Endothelial cell of umbilical vein (primary cell): Measurements from ENCODE around the gene PDCD1LG2. TPM values are rescaled to one million over a fixed set of nuclear protein-coding genes. Genes with fewer than 3 reads are reported as not detected.

ENCODE experiments used
- BruUV-seq: library from RNA; stranded (reverse); fragments of 400-500 nt; replicated peaks from 2 replicates; lab custom pipeline; 2021; lab: Mats Ljungman, UMichigan
- CTCF ChIA-PET: fragments of 300-600, 350-600 bp; sonication (Branson Sonifier 250); formaldehyde crosslinking; loops from one replicate; lab custom pipeline; 2021; ENCODE audit warnings: antibody characterized with exemption, inconsistent platforms; lab: Charles Lee
- POLR2A ChIA-PET: fragments of 300-600, 350-600 bp; sonication (Branson Sonifier 250); formaldehyde crosslinking; loops from one replicate; lab custom pipeline; 2021; ENCODE audit warnings: antibody characterized with exemption, inconsistent platforms; lab: Charles Lee
- DNase-seq: peaks from one replicate; pipeline ENCODE4 v3.0.0-alpha.2; 2011; ENCODE audit warnings: low read depth, low spot score
- FAIRE-seq: peaks from 2 replicates; lab custom pipeline; 2011; peaks lifted over from hg19 to GRCh38; lab: Jason Lieb, UNC
- H2AFZ ChIP-seq: 2 replicates; pipeline ENCODE4 v1.6.0; 2012; ENCODE audit warnings: low read depth, low read length, control low read depth, inconsistent platforms
- H3K27ac ChIP-seq: 2 replicates; pipeline ENCODE4 v1.5.1; 2011; ENCODE audit warnings: low read depth, mild to moderate bottlenecking, control low read depth, low read length, moderate library complexity; ENCODE audit not compliant: insufficient read depth
- H3K27me3 ChIP-seq, 2 experiments: 2 replicates each; pipeline versions ENCODE4 v1.6.0 to v1.6.1; 2011; ENCODE audit warnings: low read length in 2 of 2, mixed read lengths in 1 of 2; ENCODE audit not compliant: control insufficient read depth in 2 of 2, insufficient read depth in 2 of 2
- H3K36me3 ChIP-seq, 2 experiments: 2 replicates in 1 of 2; 3 replicates in 1 of 2; pipeline ENCODE4 v1.5.1; 2011; ENCODE audit warnings: low read length in 2 of 2, mild to moderate bottlenecking in 1 of 2, moderate library complexity in 1 of 2; ENCODE audit not compliant: control insufficient read depth in 2 of 2, insufficient read depth in 2 of 2; ENCODE audit errors: extremely low read depth in 1 of 2
- H3K4me1 ChIP-seq: 3 replicates; pipeline ENCODE4 v1.5.1; 2011; ENCODE audit warnings: mild to moderate bottlenecking, low read length; ENCODE audit not compliant: control insufficient read depth, insufficient read depth; ENCODE audit errors: extremely low read depth
- H3K4me2 ChIP-seq: 2 replicates; pipeline ENCODE4 v1.6.1; 2011; ENCODE audit warnings: low read length, control low read depth, mixed read lengths; ENCODE audit not compliant: insufficient read depth
- H3K4me3 ChIP-seq, 3 experiments: fragments of 200-600 bp in 1 of 3; sonication (generic), shearing (Covaris generic) in 1 of 3; replicated peaks in 1 of 3; 2 replicates each; pipeline ENCODE4 v1.5.1; 2011 to 2016; ENCODE audit warnings: control low read depth in 3 of 3, low read length in 3 of 3, mild to moderate bottlenecking in 2 of 3, inconsistent platforms in 1 of 3, low read depth in 1 of 3, moderate library complexity in 1 of 3; ENCODE audit not compliant: insufficient read depth in 1 of 3
- H3K79me2 ChIP-seq: 2 replicates; pipeline ENCODE4 v1.6.0; 2012; ENCODE audit warnings: low read length, inconsistent platforms; ENCODE audit not compliant: control insufficient read depth, insufficient read depth
- H3K9ac ChIP-seq: replicated peaks from 2 replicates; pipeline ENCODE3; 2011; ENCODE audit warnings: low read length, control low read depth; ENCODE audit not compliant: insufficient read depth; ENCODE audit errors: extremely low read depth
- H3K9me1 ChIP-seq: replicated peaks from 3 replicates; pipeline ENCODE4 v1.6.0; 2011; ENCODE audit warnings: mild to moderate bottlenecking, low read length; ENCODE audit not compliant: control insufficient read depth, insufficient read depth; ENCODE audit errors: extremely low read depth
- H3K9me3 ChIP-seq: replicated peaks from 2 replicates; pipeline ENCODE4 v1.5.1; 2012; ENCODE audit warnings: low read length, inconsistent platforms; ENCODE audit not compliant: control insufficient read depth, insufficient read depth
- H4K20me1 ChIP-seq: replicated peaks from 2 replicates; pipeline ENCODE3; 2011; ENCODE audit warnings: mild to moderate bottlenecking, low read length; ENCODE audit not compliant: control insufficient read depth, insufficient read depth; ENCODE audit errors: extremely low read depth
- CTCF ChIP-seq, 2 donors: IDR thresholded peaks; 1 replicate in 1 of 2; 2 replicates in 1 of 2; pipeline ENCODE4 v1.5.1; 2011; ENCODE audit warnings: low read length in 2 of 2, mild to moderate bottlenecking in 2 of 2, moderate library complexity in 2 of 2, control low read depth in 1 of 2, inconsistent platforms in 1 of 2, low read depth in 1 of 2; ENCODE audit not compliant: insufficient read depth in 1 of 2; ENCODE audit errors: extremely low read depth in 1 of 2
- EZH2 ChIP-seq: IDR thresholded peaks from 2 replicates; pipeline ENCODE4 v1.6.1; 2012; ENCODE audit warnings: borderline replicate concordance, low read depth, mild to moderate bottlenecking, moderate library complexity, low read length, inconsistent platforms; ENCODE audit not compliant: severe bottlenecking
- FOS ChIP-seq: IDR thresholded peaks from 2 replicates; pipeline ENCODE4 v1.6.1; 2011; ENCODE audit warnings: mild to moderate bottlenecking, low read length, moderate library complexity, borderline replicate concordance; ENCODE audit not compliant: insufficient read depth
- GATA2 ChIP-seq: IDR thresholded peaks from 2 replicates; pipeline ENCODE4 v1.7.0; 2011; ENCODE audit warnings: low read depth, mild to moderate bottlenecking, moderate library complexity, mixed read lengths, low read length; ENCODE audit not compliant: insufficient read length, insufficient read depth
- JUN ChIP-seq: IDR thresholded peaks from 2 replicates; pipeline ENCODE4 v1.6.1; 2011; ENCODE audit warnings: borderline replicate concordance, low read depth; ENCODE audit not compliant: insufficient read length, insufficient read depth
- MYC ChIP-seq: IDR thresholded peaks from one replicate; pipeline ENCODE4 v1.6.1; 2011; ENCODE audit warnings: mild to moderate bottlenecking, low read depth, low read length
- POLR2A ChIP-seq: IDR thresholded peaks from 2 replicates; pipeline ENCODE4 v1.6.1; 2012; ENCODE audit warnings: low read depth, mild to moderate bottlenecking, control low read depth, low read length
- POLR2AphosphoS5 ChIP-seq: IDR thresholded peaks from 2 replicates; pipeline ENCODE4 v1.6.1; 2012; ENCODE audit warnings: low read depth, mild to moderate bottlenecking, control low read depth, low read length, moderate library complexity; ENCODE audit not compliant: insufficient read depth
- dilution Hi-C: fragments of 300-500 bp; cut with MboI; formaldehyde crosslinking; loops from one replicate; pipeline ENCODE4 v1.15.0; 2019; ENCODE audit warnings: low sequenced_read_pairs; ENCODE audit not compliant: extremely low pct_ligation_motif_present
- intact Hi-C: fragments of 100-400 bp; cut with micrococcal nuclease; formaldehyde crosslinking; loops from one replicate; pipeline ENCODE4 v1.10.0; 2022
- polyA plus RNA-seq, 4 experiments: library from polyadenylated mRNA; depleted of rRNA in 3 of 4; stranded (reverse) in 3 of 4; unstranded in 1 of 4; fragments of >200 nt; gene quantifications; 2 replicates each; pipeline versions ENCODE4 v1.2.1 to v1.2.3, GENCODE V29; 2011 to 2012; ENCODE audit warnings: missing spikeins in 1 of 4
- total RNA-seq: library from RNA; stranded (reverse); gene quantifications from 2 replicates; pipeline ENCODE4 v1.2.3, GENCODE V29; 2021
- TF ChIP-seq, protein P1 (sequence below): IDR thresholded peaks from 2 replicates; pipeline ENCODE4 v1.6.1; 2011; ENCODE audit not compliant: insufficient read depth, insufficient read length

Gene PDCD1LG2
- total and polyA plus RNA-seq, 2 donors (not counting 3 experiments of a cell fraction or from before 2014, with no cell fraction given): 7.9 to 9.5 TPM

DNA sequence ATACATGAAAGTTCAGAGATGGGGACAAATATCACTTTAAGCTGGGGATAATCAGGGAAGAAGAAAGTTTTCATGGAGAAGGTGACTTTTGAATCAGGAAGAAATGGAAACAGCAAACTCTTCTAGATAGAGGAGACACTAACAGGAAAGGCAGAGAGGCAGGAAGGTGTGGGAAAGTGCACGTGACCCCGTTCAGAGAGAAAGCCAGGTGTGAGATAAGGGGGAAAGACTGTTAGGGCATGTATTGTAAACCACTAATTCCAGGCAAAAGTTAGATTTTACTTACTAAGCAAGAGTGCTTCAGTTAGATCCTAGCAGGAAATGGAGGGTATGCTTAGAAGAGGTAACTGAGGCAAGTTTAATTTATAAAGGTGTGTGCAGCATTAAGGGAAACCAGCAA is 58.5 kb downstream of the PDCD1LG2 start:
- Histone ChIP-seq H3K4me1 (no peaks in the 10 kb centered on the region), H2AFZ (no peak overlapping the region), H3K4me2 (no peak overlapping the region), H3K27ac (no peak overlapping the region), H3K4me3 (no peak overlapping the region), H3K36me3 (no peaks in the 10 kb centered on the region), H4K20me1 (no peaks in the 10 kb centered on the region), H3K79me2 (no peaks in the 10 kb centered on the region), H3K9me3 (no peaks in the 10 kb centered on the region), H3K9ac (no peak overlapping the region), H3K9me1 (no peaks in the 10 kb centered on the region), H3K27me3 (no peaks in the 10 kb centered on the region)
- FAIRE-seq: no peak
- BruUV-seq: no TSS peak
- TF ChIP-seq POLR2A (no peak), JUN (no peak)
- DNase-seq: no peak
- POLR2A ChIA-PET: no interaction called here
- dilution Hi-C loops: no loop called here
- CTCF ChIA-PET: no interaction called here
- intact Hi-C loops: no loop called here

- CTCF ChIA-PET: interaction anchor here (1.4 kb wide), 1 partner anchor 119 kb away, joined by 4 read pairs; the partner anchor contains the start of gene CD274
- no peak for FAIRE-seq
- no peaks in the 10 kb centered on the region for H3K9me3 ChIP-seq
Measured at GRCh38 chr9:5569409-5569808, 59.1 kb downstream of the PDCD1LG2 start.

More at GRCh38 chr9:5569409-5569808, 59.1 kb downstream of the PDCD1LG2 start:
- H3K9me1 ChIP-seq: no peaks in the 10 kb centered on the region
- H3K9ac ChIP-seq: no peak overlapping the region
- dilution Hi-C loops (no loop called here), intact Hi-C loops (no loop called here)
- H3K36me3 ChIP-seq: no peaks in the 10 kb centered on the region
- H3K79me2 ChIP-seq: no peaks in the 10 kb centered on the region
- POLR2A ChIA-PET: no interaction called here
- no peak overlapping the region for H3K4me3 ChIP-seq
- DNase-seq: no peak
- no peaks in the 10 kb centered on the region for H4K20me1 ChIP-seq
- no peak overlapping the region for H3K4me2 ChIP-seq
- BruUV-seq: no TSS peak
- TF ChIP-seq GATA2 (no peak), FOS (no peak), EZH2 (no peak), POLR2AphosphoS5 (no peak), MYC (no peak), JUN (no peak), CTCF (IDR thresholded peaks at IDR 0.05; ENCODE audit: extremely low read depth in 1 of 2, insufficient read depth in 1 of 2, low read depth in 1 of 2, low read length in 2 of 2) (no peak), POLR2A (no peak)
- TF ChIP-seq, protein P1, sequence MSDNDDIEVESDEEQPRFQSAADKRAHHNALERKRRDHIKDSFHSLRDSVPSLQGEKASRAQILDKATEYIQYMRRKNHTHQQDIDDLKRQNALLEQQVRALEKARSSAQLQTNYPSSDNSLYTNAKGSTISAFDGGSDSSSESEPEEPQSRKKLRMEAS: no peak
- no peaks in the 10 kb centered on the region for H3K27me3 ChIP-seq
- H3K4me1 ChIP-seq: no peaks in the 10 kb centered on the region
- no peak overlapping the region for H2AFZ ChIP-seq
- H3K27ac ChIP-seq: no peak overlapping the region
